Spleen (tissue), 11 donors: ENCODE measurements around the gene HNRNPR. TPM values are rescaled to one million over a fixed set of nuclear protein-coding genes. Genes with fewer than 3 reads are reported as not detected.
"Not testable (repeated sequence)": the region's sequence is repeated elsewhere in the genome, so short reads cannot be mapped to it uniquely, and the experiment has no call there.

Experiments used
- DNase-seq: peaks from one replicate; pipeline ENCODE4 v3.0.0-alpha.2; 2020
- H3K27ac ChIP-seq, 8 donors: fragments of 200-600 bp; sonication (generic) in 7 of 8; 1 replicate in 4 of 8; 2 replicates in 4 of 8; pipeline versions ENCODE4 v1.5.0 to v1.8.0; 2016 to 2021; ENCODE audit warnings: inconsistent platforms in 4 of 8, mild to moderate bottlenecking in 4 of 8, moderate library complexity in 1 of 8
- H3K27me3 ChIP-seq, 7 donors: fragments of 200-600 bp; sonication (generic) in 6 of 7; replicated peaks in 1 of 7; 1 replicate in 4 of 7; 2 replicates in 3 of 7; pipeline versions ENCODE4 v1.5.0 to v1.8.0; 2016 to 2021; ENCODE audit warnings: inconsistent platforms in 3 of 7, mild to moderate bottlenecking in 1 of 7
- H3K36me3 ChIP-seq, 6 donors: fragments of 200-600 bp; sonication (generic) in 5 of 6; 1 replicate in 4 of 6; 2 replicates in 2 of 6; pipeline versions ENCODE4 v1.5.0 to v1.8.0; 2016 to 2021; ENCODE audit warnings: inconsistent platforms in 2 of 6
- H3K4me1 ChIP-seq, 6 donors: fragments of 200-600 bp; sonication (generic) in 5 of 6; 1 replicate in 3 of 6; 2 replicates in 3 of 6; pipeline versions ENCODE4 v1.5.0 to v1.8.0; 2016 to 2021; ENCODE audit warnings: inconsistent platforms in 3 of 6
- H3K4me3 ChIP-seq, 8 donors: fragments of 200-600 bp; sonication (generic) in 7 of 8; 1 replicate in 4 of 8; 2 replicates in 4 of 8; pipeline versions ENCODE4 v1.5.0 to v1.8.0; 2016 to 2021; ENCODE audit warnings: inconsistent platforms in 4 of 8, mild to moderate bottlenecking in 4 of 8, moderate library complexity in 2 of 8
- H3K9me3 ChIP-seq, 8 donors: fragments of 200-600 bp; sonication (generic) in 7 of 8; 1 replicate in 4 of 8; 2 replicates in 4 of 8; pipeline versions ENCODE4 v1.5.0 to v1.8.0; 2016 to 2021; ENCODE audit warnings: inconsistent platforms in 4 of 8
- POLR2A ChIP-seq, 3 donors: fragments of 450-650 bp; IDR thresholded peaks; one replicate each; pipeline ENCODE4 v1.5.1; 2017; ENCODE audit warnings: antibody characterized with exemption in 3 of 3, mild to moderate bottlenecking in 1 of 3
- POLR2AphosphoS5 ChIP-seq, 3 donors: sonication (generic); formaldehyde crosslinking; IDR thresholded peaks; one replicate each; pipeline ENCODE4 v1.5.1; 2017; ENCODE audit warnings: antibody characterized with exemption in 3 of 3
- WGBS, 5 donors: extraction: QIAGEN DNeasy Blood & Tissue Kit in 3 of 5; methylation state at CpG; one replicate each; pipeline versions ENCODE4 v1.1.5 to v1.1.7; 2013 to 2018; 5-methylcytosine and 5-hydroxymethylcytosine counted together
- intact Hi-C: fragments of 100-400 bp; cut with DNase I; formaldehyde crosslinking; loops from one replicate; pipeline ENCODE4 v1.15.0; 2023; ENCODE audit warnings: low total_unique reads
- polyA plus RNA-seq, 3 donors: library from polyadenylated mRNA; stranded (reverse); fragments of 200-250 nt; gene quantifications; one replicate each; pipeline ENCODE4 v1.2.1, GENCODE V29; 2013
- total RNA-seq, 7 donors: library from RNA; depleted of rRNA in 3 of 7; stranded (reverse); fragments of >200 nt in 3 of 7; fragmentation: NEBNext Ultra II Directional in 4 of 7; extraction: Animal tissue kit (Norgen Biotek cat#: 25700) in 4 of 7; gene quantifications; one replicate each; pipeline versions ENCODE4 v1.1.0 to v1.2.1, GENCODE V29; 2016 to 2021
- TF ChIP-seq, protein P1 (sequence below), 11 experiments: fragments of 200-600 bp in 7 of 11; fragments of 450-650 bp in 4 of 11; sonication (generic) in 4 of 11; IDR thresholded peaks in 8 of 11; conservative IDR thresholded peaks in 3 of 11; 1 replicate in 7 of 11; 2 replicates in 4 of 11; pipeline versions ENCODE4 v1.4.0 to v1.8.0; 2016 to 2021; ENCODE audit warnings: antibody characterized with exemption in 11 of 11, inconsistent platforms in 4 of 11, mild to moderate bottlenecking in 1 of 11
- donor health status: healthy with polysubstance abuse.
- donor health status: DM: no; HTN: no; CAD: no; lungs with moderate emphysema.
- donor health status: DM: no; HTN: no; CAD: no.
- donor health status: Bipolar disorder and iron deficiency.
- donor health status: healthy.
- donor health status: DM: no; HTN: no; CAD: no.
- donor health status: DM: yes; HTN: yes; CAD: no.

HNRNPR gene
- total and polyA plus RNA-seq, 10 donors, result 58.2 to 143 (median 95.6) TPM

- TF ChIP-seq, protein P1, sequence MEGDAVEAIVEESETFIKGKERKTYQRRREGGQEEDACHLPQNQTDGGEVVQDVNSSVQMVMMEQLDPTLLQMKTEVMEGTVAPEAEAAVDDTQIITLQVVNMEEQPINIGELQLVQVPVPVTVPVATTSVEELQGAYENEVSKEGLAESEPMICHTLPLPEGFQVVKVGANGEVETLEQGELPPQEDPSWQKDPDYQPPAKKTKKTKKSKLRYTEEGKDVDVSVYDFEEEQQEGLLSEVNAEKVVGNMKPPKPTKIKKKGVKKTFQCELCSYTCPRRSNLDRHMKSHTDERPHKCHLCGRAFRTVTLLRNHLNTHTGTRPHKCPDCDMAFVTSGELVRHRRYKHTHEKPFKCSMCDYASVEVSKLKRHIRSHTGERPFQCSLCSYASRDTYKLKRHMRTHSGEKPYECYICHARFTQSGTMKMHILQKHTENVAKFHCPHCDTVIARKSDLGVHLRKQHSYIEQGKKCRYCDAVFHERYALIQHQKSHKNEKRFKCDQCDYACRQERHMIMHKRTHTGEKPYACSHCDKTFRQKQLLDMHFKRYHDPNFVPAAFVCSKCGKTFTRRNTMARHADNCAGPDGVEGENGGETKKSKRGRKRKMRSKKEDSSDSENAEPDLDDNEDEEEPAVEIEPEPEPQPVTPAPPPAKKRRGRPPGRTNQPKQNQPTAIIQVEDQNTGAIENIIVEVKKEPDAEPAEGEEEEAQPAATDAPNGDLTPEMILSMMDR (IDR thresholded peaks at IDR 0.05 in 8 of 11, conservative IDR thresholded peaks at IDR 0.05 in 3 of 11), result no peak
- TF ChIP-seq POLR2A (IDR thresholded peaks at IDR 0.05), result no peak
- TF ChIP-seq POLR2AphosphoS5 (IDR thresholded peaks at IDR 0.05), result peak in 2 of 3 donors; percentile 42 to 66
- no peak for DNase-seq
- peaks cover 0 to 25% (median 12%) of the 10 kb centered on the region in 6 donors for H3K4me1 ChIP-seq
- H3K4me3 ChIP-seq, result no peak overlapping the region
- H3K27ac ChIP-seq, result peak overlapping the region in 6 of 8 donors; percentile 23 to 70 (median 52)
- H3K27me3 ChIP-seq, result no peaks in the 10 kb centered on the region
- WGBS, 5 donors, result 77 to 86% (median 84%) methylated on average over 19 of the region's 19 CpGs
- H3K9me3 ChIP-seq, result no peaks in the 10 kb centered on the region
- H3K36me3 ChIP-seq, result no peaks in the 10 kb centered on the region
- intact Hi-C loops, result no loop called here
Observed at GRCh38 chr1:23376890-23377811, 33.1 kb upstream of the HNRNPR start.

DNA sequence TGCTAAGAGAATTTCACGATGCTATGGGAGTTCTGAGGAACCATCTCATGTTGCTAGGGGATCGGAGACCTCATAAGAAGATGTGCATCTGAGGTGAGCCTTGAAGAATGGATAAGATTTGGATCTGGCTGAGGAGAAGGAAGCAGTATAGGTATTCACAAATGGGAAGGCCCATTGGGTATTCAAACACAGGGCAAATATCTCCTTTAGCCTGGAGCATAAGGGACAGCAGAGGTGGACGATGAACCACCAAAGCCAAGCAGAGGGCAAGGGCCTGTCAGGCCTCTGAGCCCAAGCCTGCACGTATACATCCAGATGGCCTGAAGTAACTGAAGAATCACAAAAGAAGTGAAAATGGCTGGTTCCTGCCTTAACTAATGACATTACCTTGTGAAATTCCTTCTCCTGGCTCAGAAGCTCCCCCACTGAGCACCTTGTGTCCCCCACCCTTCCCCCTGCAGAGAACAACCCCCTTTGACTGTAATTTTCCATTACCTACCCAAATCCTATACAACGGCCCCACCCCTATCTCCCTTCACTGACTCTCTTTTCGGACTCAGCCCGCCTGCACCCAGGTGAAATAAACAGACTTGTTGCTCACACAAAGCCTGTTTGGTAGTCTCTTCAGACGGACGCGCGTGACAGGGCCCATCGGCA is 30.1 kb upstream of the HNRNPR start:
- H3K27ac ChIP-seq, H3K9me3 ChIP-seq, H3K27me3 ChIP-seq, H3K4me3 ChIP-seq, intact Hi-C loops, H3K36me3 ChIP-seq, DNase-seq: not testable (repeated sequence)
- peaks cover 13 to 55% (median 36%) of the 10 kb centered on the region in 6 donors for H3K4me1 ChIP-seq
- 88 to 95% (median 92%) methylated on average over 12 of the region's 12 CpGs for WGBS, 5 donors

- Histone ChIP-seq H3K9me3 (no peaks in the 10 kb centered on the region), H3K36me3 (no peaks in the 10 kb centered on the region), H3K27ac (peak overlapping the region in 3 of 8 donors; percentile 3 to 99 (median 97)), H3K4me1 (peaks cover 17 to 47% (median 35%) of the 10 kb centered on the region in 6 donors), H3K4me3 (no peak overlapping the region), H3K27me3 (no peaks in the 10 kb centered on the region)
- TF ChIP-seq POLR2AphosphoS5 (IDR thresholded peaks at IDR 0.05), result no peak
- DNase-seq, result no peak
- 79 to 88% (median 83%) methylated on average over 13 of the region's 13 CpGs for WGBS, 5 donors
- intact Hi-C loops, result no loop called here
Observed at GRCh38 chr1:23371987-23372880, 28.1 kb upstream of the HNRNPR start.

GRCh38 chr1:23370709-23371584 is 26.9 kb upstream of the HNRNPR start:
- H3K27ac ChIP-seq, result peak overlapping the region; percentile 87 to 99 (median 96)
- WGBS, 5 donors, result 45 to 66% (median 56%) methylated on average over 13 of the region's 13 CpGs
- H3K4me3 ChIP-seq, result peak overlapping the region in 3 of 8 donors; percentile 7 to 92 (median 83)
- peaks cover 17 to 55% (median 44%) of the 10 kb centered on the region in 6 donors for H3K4me1 ChIP-seq
- TF ChIP-seq POLR2AphosphoS5 (IDR thresholded peaks at IDR 0.05) (peak in 2 of 3 donors; percentile 45 to 56), POLR2A (IDR thresholded peaks at IDR 0.05) (no peak)
- TF ChIP-seq, protein P1 (IDR thresholded peaks at IDR 0.05 in 8 of 11, conservative IDR thresholded peaks at IDR 0.05 in 3 of 11), result peak in 1 of 11 experiments; percentile 12
- DNase-seq, result no peak
- H3K27me3 ChIP-seq, result no peaks in the 10 kb centered on the region
- intact Hi-C loops, result no loop called here
- H3K36me3 ChIP-seq, result peaks cover 0 to 10% (median 4%) of the 10 kb centered on the region in 6 donors
- no peaks in the 10 kb centered on the region for H3K9me3 ChIP-seq
